HTERT RPE-1 (cell line): ENCODE data around the gene PAK1IP1.
"Not testable (repeated sequence)": the region's sequence is repeated elsewhere in the genome, so short reads cannot be mapped to it uniquely, and the experiment has no call there.

Source experiments
- in situ Hi-C: fragments of 300-500 bp; cut with MboI; formaldehyde crosslinking; loops from 4 replicates; pipeline ENCODE4 v1.14.3; 2020; ENCODE audit warnings: low sequenced_read_pairs

Gene PAK1IP1

GRCh38 chr6:10740061-10740460 lies 45.3 kb downstream of the PAK1IP1 start:
- in situ Hi-C loops, result no loop called here

- in situ Hi-C loops, result not testable (repeated sequence)
These were observed 46.9 kb downstream of the PAK1IP1 start for GRCh38 chr6:10741643-10742042.

- in situ Hi-C loops, result no loop called here
These were observed 47.5 kb downstream of the PAK1IP1 start for GRCh38 chr6:10742251-10742650.

GRCh38 chr6:10743515-10743914 lies 48.7 kb downstream of the PAK1IP1 start:
- in situ Hi-C loops, result no loop called here

GRCh38 chr6:10745116-10745515 lies 50.3 kb downstream of the PAK1IP1 start:
- in situ Hi-C loops, result no loop called here

GRCh38 chr6:10746915-10747250 lies 52.1 kb downstream of the PAK1IP1 start:
- in situ Hi-C loops, result no loop called here

- in situ Hi-C loops, result no loop called here
These were observed 52.6 kb downstream of the PAK1IP1 start, which contains the start of gene TMEM14B for GRCh38 chr6:10747251-10747972. TMEM14B (plus strand) TSS chr6:10747805; CDS start chr6:10749246, 1,441 bp downstream.

GRCh38 chr6:10749734-10750133 lies 55.0 kb downstream of the PAK1IP1 start:
- in situ Hi-C loops, result no loop called here

- in situ Hi-C loops, result not testable (repeated sequence)
These were observed 55.8 kb downstream of the PAK1IP1 start for GRCh38 chr6:10750568-10750967.

GRCh38 chr6:10751757-10752156 lies 57.0 kb downstream of the PAK1IP1 start:
- in situ Hi-C loops, result not testable (repeated sequence)

- in situ Hi-C loops, result no loop called here
These were observed 61.3 kb downstream of the PAK1IP1 start for GRCh38 chr6:10756085-10756484.
